Sigmoid colon (tissue), 4 donors: Measurements from ENCODE around the gene RBM39.
"Not testable (repeated sequence)": the region's sequence is repeated elsewhere in the genome, so short reads cannot be mapped to it uniquely, and the experiment has no call there.

Experiments used
- CTCF ChIP-seq, 4 experiments: fragments of 450-650 bp in 3 of 4; fragments of 200-600 bp in 1 of 4; IDR thresholded peaks; one replicate each; pipeline ENCODE4 v1.5.1; 2016 to 2019; ENCODE audit warnings: antibody characterized with exemption in 4 of 4, mild to moderate bottlenecking in 3 of 4, moderate library complexity in 2 of 4
- EP300 ChIP-seq, 4 donors: sonication (generic); formaldehyde crosslinking; IDR thresholded peaks; one replicate each; pipeline ENCODE4 v1.6.1; 2017; ENCODE audit warnings: antibody characterized with exemption in 4 of 4
- POLR2A ChIP-seq, 2 donors: fragments of 450-650 bp; IDR thresholded peaks; one replicate each; pipeline ENCODE4 v1.6.1; 2016; ENCODE audit warnings: antibody characterized with exemption in 2 of 2, mild to moderate bottlenecking in 2 of 2, moderate library complexity in 2 of 2
- POLR2AphosphoS5 ChIP-seq, 4 donors: sonication (generic); formaldehyde crosslinking; IDR thresholded peaks; one replicate each; pipeline ENCODE4 v1.6.1; 2017; ENCODE audit warnings: antibody characterized with exemption in 4 of 4

- not testable (repeated sequence) for TF ChIP-seq CTCF, POLR2A, EP300, POLR2AphosphoS5 (IDR thresholded peaks at IDR 0.05)
Observed at GRCh38 chr20:35785541-35785940, 43.5 kb upstream of the RBM39 start.
